KMS-11 (cell line): Measurements from ENCODE around the gene AOPEP.

Source experiments
- H2AFZ ChIP-seq: fragments of 200-600 bp; sonication (generic); 2 replicates; pipeline ENCODE4 v1.6.1; 2016; ENCODE audit warnings: antibody characterized with exemption, mixed run types, low read depth
- H3K27ac ChIP-seq: fragments of 200-600 bp; sonication (generic); 2 replicates; pipeline ENCODE4 v1.6.1; 2016; ENCODE audit warnings: mild to moderate bottlenecking, mixed run types
- H3K27me3 ChIP-seq: fragments of 200-600 bp; sonication (generic); 2 replicates; pipeline ENCODE4 v1.6.1; 2017; ENCODE audit warnings: mild to moderate bottlenecking, low read depth, mixed run types, moderate library complexity; ENCODE audit not compliant: insufficient read depth
- H3K36me3 ChIP-seq: fragments of 200-600 bp; sonication (generic); 2 replicates; pipeline ENCODE4 v1.6.1; 2017; ENCODE audit warnings: mild to moderate bottlenecking, mixed run types; ENCODE audit not compliant: insufficient read depth
- H3K4me1 ChIP-seq: fragments of 200-600 bp; sonication (generic); 2 replicates; pipeline ENCODE4 v1.6.1; 2016; ENCODE audit warnings: mild to moderate bottlenecking, low read depth, mixed run types; ENCODE audit not compliant: poor library complexity, severe bottlenecking
- H3K4me2 ChIP-seq: fragments of 200-600 bp; sonication (generic); 2 replicates; pipeline ENCODE4 v1.7.0; 2016; ENCODE audit warnings: mild to moderate bottlenecking, mixed run types
- H3K4me3 ChIP-seq: fragments of 200-600 bp; sonication (generic); IDR thresholded peaks from 2 replicates; pipeline ENCODE4 v1.6.1; 2017; ENCODE audit warnings: low read depth, low read length, mixed read lengths; ENCODE audit not compliant: insufficient read depth
- H3K79me2 ChIP-seq: fragments of 200-600 bp; sonication (generic); 2 replicates; pipeline ENCODE4 v1.6.1; 2016; ENCODE audit warnings: low read depth, mixed run types; ENCODE audit not compliant: insufficient read depth
- H3K9ac ChIP-seq: fragments of 200-600 bp; sonication (generic); 2 replicates; pipeline ENCODE4 v1.6.1; 2016; ENCODE audit warnings: mild to moderate bottlenecking, mixed run types
- H4K20me1 ChIP-seq: fragments of 200-600 bp; sonication (generic); 2 replicates; pipeline ENCODE4 v1.6.1; 2016; ENCODE audit warnings: mild to moderate bottlenecking, mixed run types; ENCODE audit not compliant: insufficient read depth
- CTCF ChIP-seq: fragments of 200-600 bp; sonication (generic); conservative IDR thresholded peaks from 2 replicates; pipeline ENCODE4 v1.6.1; 2017; ENCODE audit warnings: low read depth, mild to moderate bottlenecking, antibody characterized with exemption, low read length, moderate library complexity, mixed read lengths

Gene AOPEP

GRCh38 chr9:95026148-95026524, 299.6 kb downstream of the AOPEP start:
- H3K4me2 ChIP-seq: no peak overlapping the region
- no peaks in the 10 kb centered on the region for H4K20me1 ChIP-seq
- no peak overlapping the region for H3K4me3 ChIP-seq
- no peaks in the 10 kb centered on the region for H3K27me3 ChIP-seq
- no peak overlapping the region for H2AFZ ChIP-seq
- H3K36me3 ChIP-seq: no peaks in the 10 kb centered on the region
- no peak for TF ChIP-seq CTCF
- H3K9ac ChIP-seq: no peak overlapping the region
- no peak overlapping the region for H3K27ac ChIP-seq
- H3K79me2 ChIP-seq: no peaks in the 10 kb centered on the region
- peaks cover under 1% of the 10 kb centered on the region for H3K4me1 ChIP-seq

- H3K9ac ChIP-seq: no peak overlapping the region
- H3K79me2 ChIP-seq: no peaks in the 10 kb centered on the region
- no peaks in the 10 kb centered on the region for H3K27me3 ChIP-seq
- H3K27ac ChIP-seq: no peak overlapping the region
- H3K36me3 ChIP-seq: no peaks in the 10 kb centered on the region
- peaks cover 19% of the 10 kb centered on the region for H3K4me1 ChIP-seq
- no peak overlapping the region for H2AFZ ChIP-seq
- no peak overlapping the region for H3K4me2 ChIP-seq
- no peak overlapping the region for H3K4me3 ChIP-seq
- H4K20me1 ChIP-seq: no peaks in the 10 kb centered on the region
- no peak for TF ChIP-seq CTCF
Measured at GRCh38 chr9:95027914-95028852, 301.7 kb downstream of the AOPEP start.

GRCh38 chr9:95028853-95029219, 302.3 kb downstream of the AOPEP start:
- H3K79me2 ChIP-seq: no peaks in the 10 kb centered on the region

GRCh38 chr9:95029288-95029687, 302.8 kb downstream of the AOPEP start:
- Histone ChIP-seq H3K79me2 (no peaks in the 10 kb centered on the region), H3K4me3 (no peak overlapping the region), H3K4me1 (peaks cover 19% of the 10 kb centered on the region)

More at GRCh38 chr9:95028853-95029219, 302.3 kb downstream of the AOPEP start:
- H3K27me3 ChIP-seq: no peaks in the 10 kb centered on the region
- no peaks in the 10 kb centered on the region for H3K36me3 ChIP-seq
- H3K27ac ChIP-seq: no peak overlapping the region
- TF ChIP-seq CTCF: no peak
- H3K4me1 ChIP-seq: peaks cover 19% of the 10 kb centered on the region
- no peak overlapping the region for H2AFZ ChIP-seq
- H3K4me3 ChIP-seq: no peak overlapping the region
- H4K20me1 ChIP-seq: no peaks in the 10 kb centered on the region
- no peak overlapping the region for H3K4me2 ChIP-seq
- no peak overlapping the region for H3K9ac ChIP-seq

More at GRCh38 chr9:95029288-95029687, 302.8 kb downstream of the AOPEP start:
- TF ChIP-seq CTCF: no peak
- Histone ChIP-seq H3K9ac (no peak overlapping the region), H3K27me3 (no peaks in the 10 kb centered on the region), H3K36me3 (no peaks in the 10 kb centered on the region), H3K27ac (no peak overlapping the region), H4K20me1 (no peaks in the 10 kb centered on the region), H3K4me2 (no peak overlapping the region), H2AFZ (no peak overlapping the region)
